OCI-LY7 (cell line): ENCODE data around the gene SPTBN4. TPM values are rescaled to one million over a fixed set of nuclear protein-coding genes. Genes with fewer than 3 reads are reported as not detected.

Experiments used
- BruUV-seq: library from RNA; stranded (reverse); fragments of 400-500 nt; replicated peaks from 2 replicates; lab custom pipeline; 2021; lab: Mats Ljungman, UMichigan
- CTCF ChIA-PET: fragments of 300-600 bp; sonication (Branson Sonifier 250); formaldehyde crosslinking; loops from one replicate; lab custom pipeline; 2022; ENCODE audit warnings: antibody characterized with exemption; ENCODE audit not compliant: unreplicated experiment; lab: Charles Lee
- POLR2A ChIA-PET: fragments of 300-600 bp; sonication (Branson Sonifier 250); formaldehyde crosslinking; loops from one replicate; lab custom pipeline; 2022; ENCODE audit warnings: antibody characterized with exemption; lab: Charles Lee
- DNase-seq: peaks from one replicate; pipeline ENCODE4 v3.0.0-alpha.2; 2015; ENCODE audit warnings: low spot score
- H2AFZ ChIP-seq: fragments of 200-600 bp; sonication (generic), shearing (Covaris generic); 2 replicates; pipeline ENCODE4 v1.6.1; 2014; ENCODE audit warnings: mild to moderate bottlenecking, antibody characterized with exemption, low read length, moderate library complexity
- H3K27ac ChIP-seq: fragments of 200-600 bp; sonication (generic); 2 replicates; pipeline ENCODE4 v1.5.1; 2014; ENCODE audit warnings: mixed run types, low read depth, mild to moderate bottlenecking, moderate library complexity, low read length, inconsistent platforms; ENCODE audit not compliant: poor library complexity, severe bottlenecking
- H3K36me3 ChIP-seq: fragments of 200-600 bp; sonication (generic); 2 replicates; pipeline ENCODE4 v1.6.1; 2014; ENCODE audit warnings: mild to moderate bottlenecking, antibody characterized with exemption, low read length, moderate library complexity, mixed read lengths; ENCODE audit not compliant: insufficient read depth
- H3K4me1 ChIP-seq: fragments of 200-600 bp; sonication (generic); 2 replicates; pipeline ENCODE4 v1.5.1; 2014; ENCODE audit warnings: mild to moderate bottlenecking, low read length; ENCODE audit not compliant: insufficient read depth, poor library complexity, severe bottlenecking
- H3K4me2 ChIP-seq: fragments of 200-600 bp; sonication (generic); 2 replicates; pipeline ENCODE4 v1.6.1; 2014; ENCODE audit warnings: mild to moderate bottlenecking, low read length
- H3K4me3 ChIP-seq: fragments of 200-600 bp; sonication (generic); 2 replicates; pipeline ENCODE4 v1.5.1; 2014; ENCODE audit warnings: mild to moderate bottlenecking, low read depth, low read length; ENCODE audit not compliant: poor library complexity, severe bottlenecking
- H3K79me2 ChIP-seq: fragments of 200-600 bp; sonication (generic); 2 replicates; pipeline ENCODE4 v1.6.1; 2016; ENCODE audit warnings: low read depth, mild to moderate bottlenecking, low read length, moderate library complexity, mixed read lengths; ENCODE audit not compliant: insufficient read depth
- H3K9me2 ChIP-seq: fragments of 200-600 bp; sonication (generic); 2 replicates; pipeline ENCODE4 v1.6.1; 2016; ENCODE audit warnings: mild to moderate bottlenecking, low read length, mixed read lengths; ENCODE audit not compliant: insufficient read depth
- H3K9me3 ChIP-seq: fragments of 200-600 bp; sonication (generic); 2 replicates; pipeline ENCODE4 v1.6.1; 2014; ENCODE audit warnings: mild to moderate bottlenecking, mixed run types, low read length, mixed read lengths
- H4K20me1 ChIP-seq: fragments of 200-600 bp; sonication (generic); 2 replicates; pipeline ENCODE4 v1.6.1; 2014; ENCODE audit warnings: mild to moderate bottlenecking, antibody characterized with exemption, low read length, moderate library complexity, mixed read lengths; ENCODE audit not compliant: insufficient read depth
- EZH2phosphoT487 ChIP-seq: fragments of 200-600 bp; sonication (generic); IDR thresholded peaks from 2 replicates; pipeline ENCODE4 v1.6.1; 2018; ENCODE audit warnings: low read depth, borderline replicate concordance, mild to moderate bottlenecking, mixed run types, antibody characterized with exemption, low read length, moderate library complexity, mixed read lengths
- intact Hi-C: fragments of 100-400 bp; cut with micrococcal nuclease; formaldehyde crosslinking; loops from one replicate; pipeline ENCODE4 v1.10.0; 2022; ENCODE audit not compliant: unreplicated experiment
- total RNA-seq, 2 experiments: library from RNA; depleted of rRNA in 1 of 2; stranded (reverse); fragments of >200 nt in 1 of 2; shearing (Covaris generic) in 1 of 2; gene quantifications; 2 replicates each; pipeline ENCODE4 v1.2.3, GENCODE V29; 2014 to 2022
- TF ChIP-seq, protein P1 (sequence below): fragments of 200-600 bp; sonication (generic); conservative IDR thresholded peaks from 2 replicates; pipeline ENCODE4 v1.5.1; 2014; ENCODE audit warnings: mild to moderate bottlenecking, antibody characterized with exemption, low read length, moderate library complexity, mixed read lengths

SPTBN4 gene
- total RNA-seq, 2 experiments from 2014 or later: 4.1 to 6.3 TPM

DNA sequence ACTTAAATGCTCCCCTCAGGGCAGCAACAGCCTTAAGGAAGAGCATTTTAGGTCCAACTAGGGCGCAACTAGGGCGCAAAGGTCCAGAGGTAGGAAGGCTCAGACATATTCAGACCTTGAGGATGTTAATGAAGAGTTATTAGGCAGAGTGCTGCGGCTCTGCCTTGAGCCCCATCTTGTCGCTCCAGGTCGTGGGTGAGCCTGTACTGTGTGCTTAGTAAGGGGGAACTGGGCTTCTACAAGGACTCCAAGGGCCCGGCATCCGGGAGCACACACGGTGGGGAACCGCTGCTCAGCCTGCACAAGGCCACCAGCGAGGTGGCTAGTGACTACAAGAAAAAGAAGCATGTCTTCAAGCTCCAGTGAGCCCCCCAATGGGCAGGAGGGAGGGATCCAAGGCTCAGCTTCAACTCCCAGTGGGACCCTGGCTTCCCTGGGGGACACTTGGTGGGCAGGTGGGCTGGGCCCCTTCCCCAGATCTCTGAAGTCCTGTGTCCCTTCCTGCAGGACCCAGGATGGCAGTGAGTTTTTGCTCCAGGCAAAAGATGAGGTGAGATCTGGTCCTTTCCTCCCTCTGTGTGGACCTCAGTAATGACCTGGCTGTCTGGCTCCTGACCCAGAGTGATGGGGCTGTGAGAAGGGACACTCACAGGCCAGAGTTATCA is 105.2 kb downstream of the SPTBN4 start:
- H3K4me1 ChIP-seq: peaks cover 17% of the 10 kb centered on the region
- no peak for DNase-seq
- no peaks in the 10 kb centered on the region for H3K9me2 ChIP-seq
- H3K79me2 ChIP-seq: no peaks in the 10 kb centered on the region; the same call in 1 of the 2 replicates
- intact Hi-C loops: no loop called here
- no peak overlapping the region for H2AFZ ChIP-seq
- no peaks in the 10 kb centered on the region for H4K20me1 ChIP-seq
- no peak overlapping the region for H3K27ac ChIP-seq
- no peaks in the 10 kb centered on the region for H3K36me3 ChIP-seq
- TF ChIP-seq EZH2phosphoT487: no peak
- TF ChIP-seq, protein P1, sequence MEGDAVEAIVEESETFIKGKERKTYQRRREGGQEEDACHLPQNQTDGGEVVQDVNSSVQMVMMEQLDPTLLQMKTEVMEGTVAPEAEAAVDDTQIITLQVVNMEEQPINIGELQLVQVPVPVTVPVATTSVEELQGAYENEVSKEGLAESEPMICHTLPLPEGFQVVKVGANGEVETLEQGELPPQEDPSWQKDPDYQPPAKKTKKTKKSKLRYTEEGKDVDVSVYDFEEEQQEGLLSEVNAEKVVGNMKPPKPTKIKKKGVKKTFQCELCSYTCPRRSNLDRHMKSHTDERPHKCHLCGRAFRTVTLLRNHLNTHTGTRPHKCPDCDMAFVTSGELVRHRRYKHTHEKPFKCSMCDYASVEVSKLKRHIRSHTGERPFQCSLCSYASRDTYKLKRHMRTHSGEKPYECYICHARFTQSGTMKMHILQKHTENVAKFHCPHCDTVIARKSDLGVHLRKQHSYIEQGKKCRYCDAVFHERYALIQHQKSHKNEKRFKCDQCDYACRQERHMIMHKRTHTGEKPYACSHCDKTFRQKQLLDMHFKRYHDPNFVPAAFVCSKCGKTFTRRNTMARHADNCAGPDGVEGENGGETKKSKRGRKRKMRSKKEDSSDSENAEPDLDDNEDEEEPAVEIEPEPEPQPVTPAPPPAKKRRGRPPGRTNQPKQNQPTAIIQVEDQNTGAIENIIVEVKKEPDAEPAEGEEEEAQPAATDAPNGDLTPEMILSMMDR: no peak
- CTCF ChIA-PET: no interaction called here
- H3K4me2 ChIP-seq: peak overlapping the region; percentile 51; the same call in 1 of the 2 replicates
- H3K9me3 ChIP-seq: no peaks in the 10 kb centered on the region
- POLR2A ChIA-PET: no interaction called here
- no peak overlapping the region for H3K4me3 ChIP-seq
- BruUV-seq: no TSS peak

- H3K4me1 ChIP-seq: peaks cover 26% of the 10 kb centered on the region
- POLR2A ChIA-PET: no interaction called here
- BruUV-seq: no TSS peak
- no peak for DNase-seq
- no peaks in the 10 kb centered on the region for H4K20me1 ChIP-seq
- peaks cover 5% of the 10 kb centered on the region; the same call in 1 of the 2 replicates for H3K36me3 ChIP-seq
- no peak overlapping the region for H3K27ac ChIP-seq
- no peaks in the 10 kb centered on the region for H3K9me3 ChIP-seq
- CTCF ChIA-PET: no interaction called here
- H3K4me3 ChIP-seq: no peak overlapping the region
- no peak overlapping the region for H3K4me2 ChIP-seq
- no peak overlapping the region for H2AFZ ChIP-seq
- no peaks in the 10 kb centered on the region for H3K9me2 ChIP-seq
- TF ChIP-seq, protein P1: no peak
- TF ChIP-seq EZH2phosphoT487: no peak
- intact Hi-C loops: no loop called here
- peaks cover 4% of the 10 kb centered on the region; the same call in 1 of the 2 replicates for H3K79me2 ChIP-seq
These were observed 108.5 kb downstream of the SPTBN4 start for GRCh38 chr19:40575326-40575725.

DNA sequence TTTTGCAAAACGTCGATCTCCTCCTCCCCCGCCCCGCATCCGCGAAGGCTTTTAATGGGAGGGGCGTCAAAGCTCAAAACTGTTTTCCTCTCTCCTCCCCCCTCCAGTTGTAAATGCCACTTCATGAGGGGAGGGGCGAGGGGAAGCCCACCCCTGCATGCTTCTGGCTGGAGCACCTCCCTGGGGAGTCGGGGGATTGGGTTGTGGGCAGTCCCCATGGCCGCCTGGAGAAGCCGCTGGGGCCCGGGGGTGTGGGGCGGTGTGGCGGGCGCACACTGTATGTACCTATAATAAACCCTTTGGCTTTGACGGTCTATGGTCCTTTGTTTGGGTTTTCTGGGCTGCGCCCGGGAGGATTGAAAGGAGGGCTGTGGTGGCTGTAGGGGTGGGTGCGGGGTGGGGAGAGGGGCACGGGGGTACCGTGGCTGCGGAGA is 109.4 kb downstream of the SPTBN4 start:
- POLR2A ChIA-PET: no interaction called here
- peaks cover 4% of the 10 kb centered on the region; the same call in 1 of the 2 replicates for H3K79me2 ChIP-seq
- H3K27ac ChIP-seq: no peak overlapping the region
- TF ChIP-seq, protein P1: no peak
- no peak for TF ChIP-seq EZH2phosphoT487
- CTCF ChIA-PET: no interaction called here
- intact Hi-C loops: no loop called here
- peaks cover 23% of the 10 kb centered on the region for H3K4me1 ChIP-seq
- H3K36me3 ChIP-seq: peaks cover 12% of the 10 kb centered on the region; the same call in 1 of the 2 replicates
- no peaks in the 10 kb centered on the region for H3K9me3 ChIP-seq
- no peaks in the 10 kb centered on the region for H4K20me1 ChIP-seq
- peak overlapping the region; percentile 68; the same call in 1 of the 2 replicates for H2AFZ ChIP-seq
- H3K4me3 ChIP-seq: peak overlapping the region; percentile 85
- DNase-seq: no peak
- BruUV-seq: no TSS peak
- peak overlapping the region; percentile 82 for H3K4me2 ChIP-seq
- H3K9me2 ChIP-seq: no peaks in the 10 kb centered on the region
